Measurements from ENCODE around the gene VDR.
A peak's percentile ranks its signal among the peaks of the same experiment; 100 is the strongest.

- TF ChIP-seq POLR2A (IDR thresholded peaks at IDR 0.05) (peak; percentile 80 to 93), CTCF (IDR thresholded peaks at IDR 0.05) (peak in 1 of 6 experiments; percentile 28)
These were observed 674 bp downstream of the VDR start for GRCh38 chr12:47903927-47904712.
